GM12892 (cell line): Measurements from ENCODE around the gene SPRR2E.

Experiments used
- POLR2A ChIP-seq: IDR thresholded peaks from 2 replicates; pipeline ENCODE4 v1.6.1; 2011; ENCODE audit warnings: low read depth, low read length, control low read depth
- POLR2AphosphoS5 ChIP-seq: IDR thresholded peaks from 2 replicates; pipeline ENCODE4 v1.6.1; 2011; ENCODE audit warnings: low read depth, low read length, control low read depth
- TAF1 ChIP-seq: IDR thresholded peaks from 2 replicates; pipeline ENCODE4 v1.6.1; 2011; ENCODE audit warnings: low read depth, mild to moderate bottlenecking, control low read depth, low read length, borderline replicate concordance

GRCh38 chr1:153058826-153059784 lies 35.2 kb downstream of the SPRR2E start:
- TF ChIP-seq TAF1 (no peak), POLR2AphosphoS5 (no peak), POLR2A (no peak)
